GM15510 (cell line): ENCODE results near the gene POLE4.

Source experiments
- POLR2A ChIP-seq: IDR thresholded peaks from 3 replicates; pipeline ENCODE4 v1.6.1; 2011; ENCODE audit warnings: borderline replicate concordance; ENCODE audit not compliant: insufficient read length; ENCODE audit errors: extremely low read depth

The POLE4 gene

GRCh38 chr2:75003773-75004172 lies 45.3 kb downstream of the POLE4 start:
- TF ChIP-seq POLR2A = no peak

GRCh38 chr2:75006041-75006440 lies 47.6 kb downstream of the POLE4 start:
- TF ChIP-seq POLR2A = no peak

GRCh38 chr2:75007061-75007460 lies 48.6 kb downstream of the POLE4 start:
- TF ChIP-seq POLR2A = no peak

- TF ChIP-seq POLR2A = no peak
These were observed 49.4 kb downstream of the POLE4 start for GRCh38 chr2:75007819-75008218.

GRCh38 chr2:75010571-75010970 lies 52.1 kb downstream of the POLE4 start:
- no peak for TF ChIP-seq POLR2A

- no peak for TF ChIP-seq POLR2A
These were observed 53.6 kb downstream of the POLE4 start for GRCh38 chr2:75012080-75012479.

- no peak for TF ChIP-seq POLR2A
These were observed 59.7 kb downstream of the POLE4 start for GRCh38 chr2:75018162-75018561.
